NCI-H2107 treated with DMSO at 0.1 percent for 48 hours (cell line): Measurements from ENCODE around the gene HNRNPA0.
A peak's percentile ranks its signal among the peaks of the same experiment; 100 is the strongest.

Source experiments
- DNase-seq: peaks from one replicate; lab custom pipeline; 2025; ENCODE audit not compliant: unreplicated experiment; lab: John Stamatoyannopoulos, UW

The HNRNPA0 gene

DNA sequence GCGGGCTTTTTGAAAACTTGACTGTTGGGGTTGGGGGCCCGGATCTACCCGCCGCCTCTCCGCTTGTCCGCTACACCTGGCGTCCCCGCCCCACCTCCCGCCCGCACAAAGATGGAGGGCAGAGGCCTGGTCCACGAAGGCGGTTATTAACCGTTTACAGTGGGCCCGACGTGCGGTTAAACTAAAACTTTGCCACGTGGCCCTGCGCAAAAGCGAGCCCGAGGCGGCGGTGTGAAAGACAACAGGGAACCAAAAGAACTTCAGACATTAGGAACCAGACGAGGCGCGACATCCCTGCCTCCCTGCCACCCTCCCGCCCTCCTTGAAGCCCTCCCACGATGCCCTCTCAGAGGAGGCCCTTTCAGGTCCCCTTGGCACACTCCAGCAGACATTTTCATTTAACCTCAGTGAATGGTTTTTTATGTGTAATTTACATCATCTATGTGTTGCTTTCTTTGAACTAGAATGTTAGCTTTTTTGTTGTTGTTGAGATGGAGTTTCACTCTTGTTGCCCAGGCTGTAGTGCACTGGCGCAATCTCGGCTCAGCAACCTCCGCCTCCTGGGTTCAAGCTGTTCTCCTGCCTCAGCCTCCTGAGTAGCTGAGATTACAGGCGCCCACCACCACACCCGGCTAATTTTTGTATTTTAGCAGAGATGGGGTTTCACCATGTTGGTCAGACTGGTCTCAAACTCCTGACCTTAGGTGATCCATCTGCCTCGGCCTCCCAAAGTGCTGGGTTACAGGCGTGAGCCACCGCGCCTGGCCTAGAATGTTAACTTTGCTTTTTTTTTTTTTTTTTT, 999 bp upstream of the HNRNPA0 start:
- DNase-seq, result no peak

GRCh38 chr5:137753691-137754187, 424 bp downstream of the HNRNPA0 start:
- no peak for DNase-seq

GRCh38 chr5:137752905-137753690, 1.1 kb downstream of the HNRNPA0 start:
- DNase-seq, result no peak

- DNase-seq, result peak; percentile 33
These were observed 2.2 kb downstream of the HNRNPA0 start for GRCh38 chr5:137751869-137752491.

GRCh38 chr5:137750436-137750835, 3.7 kb downstream of the HNRNPA0 start:
- DNase-seq, result no peak

DNA sequence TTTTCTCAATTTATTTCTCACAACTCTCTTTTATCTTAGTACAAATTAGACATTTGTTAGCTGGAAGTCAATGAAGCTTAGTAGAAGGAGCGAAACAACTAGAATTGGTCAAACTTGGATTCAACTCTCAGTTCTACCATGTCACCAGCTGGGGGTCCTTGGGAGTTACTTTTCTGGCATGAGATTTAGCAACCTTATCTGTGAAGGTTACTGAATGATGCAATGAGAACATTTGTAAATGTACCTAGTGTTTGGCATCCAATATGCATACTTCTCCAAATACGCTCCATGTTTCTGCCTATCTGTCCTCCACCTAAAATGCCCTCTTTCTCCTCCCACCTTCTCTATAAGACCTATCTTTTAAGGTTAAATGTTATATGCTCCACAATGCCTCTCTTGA, 6.3 kb downstream of the HNRNPA0 start:
- DNase-seq, result no peak

GRCh38 chr5:137743031-137743640, 11.0 kb downstream of the HNRNPA0 start:
- peak; percentile 22 for DNase-seq

DNA sequence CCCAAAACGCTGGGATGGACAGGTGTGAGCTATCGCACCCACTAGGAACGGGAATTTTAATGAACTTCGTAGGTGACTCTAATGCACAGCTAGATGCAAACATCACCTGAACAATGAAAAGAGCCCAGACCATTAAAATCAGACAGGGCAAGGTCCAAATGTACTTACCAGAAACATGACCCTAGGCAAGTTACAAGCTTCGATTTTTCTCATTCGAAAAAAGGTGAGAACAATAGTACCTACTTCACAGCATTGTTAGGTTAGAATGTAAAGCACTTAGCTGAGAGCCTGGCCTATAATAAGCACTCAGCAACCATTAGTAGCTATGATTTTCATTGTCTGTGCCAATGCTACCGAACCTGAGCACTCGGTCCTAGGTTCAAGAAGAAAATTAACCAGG, 12.4 kb downstream of the HNRNPA0 start:
- DNase-seq, result peak; percentile 96

- no peak for DNase-seq
These were observed 14.4 kb downstream of the HNRNPA0 start for GRCh38 chr5:137739737-137740136.

- DNase-seq, result no peak
These were observed 15.2 kb downstream of the HNRNPA0 start for GRCh38 chr5:137738947-137739346.

DNA sequence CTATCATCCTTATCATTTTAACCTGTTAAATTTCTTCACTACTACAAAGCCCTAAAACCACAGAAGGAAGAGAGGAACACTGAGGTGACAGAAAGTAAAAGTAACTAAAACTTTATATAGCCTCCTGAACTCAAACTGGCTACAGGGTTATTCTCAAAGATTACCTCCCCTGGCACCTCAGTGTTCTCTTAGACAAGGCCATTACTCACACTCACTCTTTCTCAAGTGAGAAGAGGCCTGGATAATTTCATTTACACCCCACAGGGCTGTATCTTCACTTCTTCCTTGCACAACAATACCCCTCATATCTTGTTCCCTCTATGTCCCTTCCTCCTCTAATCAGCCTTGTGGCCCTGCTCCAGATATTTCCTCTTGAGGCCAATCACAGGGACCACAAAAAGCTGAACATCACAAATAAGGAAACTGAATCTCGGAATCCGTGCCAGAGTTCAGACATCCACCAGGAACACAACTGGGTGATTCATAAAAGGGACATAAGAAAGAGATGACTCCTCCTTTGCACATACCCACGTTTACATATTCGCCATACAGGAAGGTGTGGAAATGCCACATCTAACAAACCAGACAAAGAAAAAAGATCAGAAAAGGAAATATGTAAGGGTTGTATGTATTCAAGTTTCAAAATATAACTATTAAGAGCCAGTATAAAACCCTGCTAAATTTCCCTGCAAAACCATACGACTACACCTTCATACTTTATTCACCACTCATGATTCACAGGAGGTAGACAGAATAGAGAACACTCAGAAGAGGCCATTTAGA, 16.6 kb downstream of the HNRNPA0 start:
- no peak for DNase-seq

DNA sequence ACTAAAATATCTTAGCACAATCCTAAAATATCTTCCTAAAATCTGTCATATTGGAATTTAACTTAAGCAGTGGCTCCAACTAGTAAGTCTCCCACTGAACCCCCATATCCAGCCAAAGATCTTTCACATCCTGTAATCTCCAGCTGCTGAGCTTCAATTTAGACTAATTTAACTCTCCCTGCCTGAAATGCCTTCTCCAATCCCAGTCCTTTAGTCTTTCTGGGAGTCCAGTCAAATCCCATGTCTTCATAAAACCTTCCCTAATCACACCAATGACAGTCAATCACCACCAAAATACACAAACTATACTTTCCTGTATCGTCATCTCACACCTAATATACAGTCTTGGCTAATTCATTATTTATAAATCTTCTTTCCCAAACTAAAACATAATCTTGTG, 17.7 kb downstream of the HNRNPA0 start:
- no peak for DNase-seq

DNA sequence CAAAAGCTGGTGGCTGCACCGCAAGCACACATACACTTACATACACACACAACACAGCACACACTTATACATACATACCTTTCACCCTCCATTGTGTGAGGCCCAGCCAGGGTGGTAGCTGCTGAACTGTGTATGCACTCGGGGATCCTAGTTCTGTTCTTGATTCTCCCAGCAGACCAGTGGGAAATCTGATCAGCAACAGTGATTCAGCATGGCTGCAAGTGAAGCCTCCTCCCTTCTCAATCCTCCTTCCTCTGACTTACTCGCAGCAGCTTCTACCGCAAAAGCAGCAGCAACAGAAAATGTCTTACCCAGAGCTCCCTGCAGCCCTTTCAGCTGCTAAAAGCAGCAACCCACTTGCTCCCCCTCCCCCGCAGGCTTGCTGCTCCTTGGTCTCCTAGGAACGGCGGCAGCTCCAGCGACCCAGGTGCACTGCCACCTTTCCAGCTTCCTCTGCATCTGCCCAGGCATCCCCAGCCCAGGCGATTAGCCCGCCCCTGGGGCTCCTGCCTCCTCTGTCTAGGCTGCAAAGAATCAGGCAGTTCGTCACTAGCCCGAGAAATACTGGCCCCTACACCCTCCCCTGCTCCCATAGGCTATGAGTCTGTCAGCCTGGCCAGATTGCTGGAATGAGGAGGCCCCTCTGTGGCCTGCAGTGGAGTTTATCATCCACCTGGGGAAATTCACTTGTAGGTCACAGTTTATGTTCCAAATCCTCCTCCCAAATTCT, 18.4 kb downstream of the HNRNPA0 start, which contains the start of gene KLHL3:
Gene KLHL3, minus strand, starts transcription at position 535 of the 730 bp plus-strand sequence. Its CDS starts 443 bp downstream, at position 92.
- DNase-seq, result peak; percentile 42

- peak; percentile 19 for DNase-seq
These were observed 19.1 kb downstream of the HNRNPA0 start for GRCh38 chr5:137734962-137735554.

DNA sequence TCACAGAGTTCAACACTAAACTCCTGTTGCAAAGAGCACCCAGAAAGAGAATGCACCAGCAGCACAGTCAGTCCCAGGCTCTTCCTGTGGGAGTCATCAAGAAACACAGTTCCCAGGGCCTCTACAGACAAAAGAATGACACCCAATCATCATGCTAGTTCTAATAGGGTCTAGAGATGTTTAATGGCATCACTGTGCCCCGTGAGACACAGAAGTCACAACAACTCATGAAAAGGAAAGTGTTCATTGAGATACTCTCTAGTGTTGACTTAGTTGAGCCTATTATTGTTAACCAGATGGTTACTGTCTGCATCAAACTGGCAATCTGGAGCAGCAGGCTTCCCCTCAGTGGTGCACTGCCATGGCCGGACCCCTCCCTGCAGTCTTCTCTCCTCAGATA, 19.8 kb downstream of the HNRNPA0 start:
- no peak for DNase-seq

DNA sequence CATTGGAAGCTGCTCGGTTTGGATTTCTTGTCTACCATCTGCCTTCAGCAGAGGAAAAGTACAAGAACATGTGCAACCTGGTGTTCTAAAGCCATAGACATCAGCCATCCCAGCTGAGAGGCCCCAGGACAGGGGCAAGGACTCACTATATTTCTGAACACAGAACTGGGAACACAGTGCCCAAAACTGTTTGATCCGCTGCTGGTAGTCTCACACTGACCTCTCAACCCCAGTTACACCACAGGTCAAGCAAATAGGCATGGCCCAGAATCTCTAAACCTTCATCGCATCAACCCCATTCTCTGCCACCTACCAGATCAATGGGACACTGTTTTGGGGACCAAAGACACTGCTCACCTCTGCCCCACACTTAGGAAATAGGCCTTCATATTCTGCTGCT, 20.2 kb downstream of the HNRNPA0 start:
- no peak for DNase-seq

GRCh38 chr5:137733006-137733405, 21.2 kb downstream of the HNRNPA0 start:
- DNase-seq, result no peak

DNA sequence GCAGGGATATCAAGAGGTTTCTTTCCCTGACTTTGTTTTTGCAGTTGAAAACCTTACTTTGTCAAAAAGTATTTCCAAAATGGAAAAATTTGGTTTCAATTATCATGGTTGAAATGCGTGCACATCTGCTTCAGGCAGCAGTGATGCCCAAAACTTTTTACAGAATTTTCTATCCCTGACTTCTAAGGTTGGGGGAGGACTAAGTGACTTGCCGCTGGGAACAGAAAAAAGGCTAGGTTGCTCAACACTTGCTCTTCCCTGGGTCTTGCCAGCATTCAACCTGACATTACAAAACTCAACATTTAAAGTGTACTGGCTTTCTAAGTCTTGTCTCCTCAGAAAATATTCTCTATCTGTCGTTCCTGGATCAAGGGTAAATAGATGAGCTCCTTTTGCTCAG, 23.0 kb downstream of the HNRNPA0 start:
- no peak for DNase-seq

DNA sequence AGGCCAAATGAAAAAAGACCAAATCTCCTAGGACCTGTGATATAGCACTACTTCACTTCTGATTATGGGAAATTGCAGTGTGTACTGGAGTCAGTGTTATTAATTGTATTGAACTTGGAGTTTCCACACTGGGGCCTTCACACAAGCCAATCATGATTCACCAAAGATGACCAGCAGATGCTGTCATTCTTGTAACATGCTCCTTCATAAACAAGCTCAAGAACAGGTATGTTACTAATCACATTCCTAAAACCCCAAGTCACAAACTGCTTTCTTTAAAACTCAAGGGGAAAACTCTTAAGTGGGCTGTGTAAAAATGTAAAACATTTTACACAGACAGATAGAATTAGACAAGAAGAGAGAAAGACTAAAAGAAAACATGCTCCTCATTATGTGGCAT, 23.8 kb downstream of the HNRNPA0 start:
- DNase-seq, result no peak
